Measurements from ENCODE around the gene IFIT1B. TPM values are rescaled to one million over a fixed set of nuclear protein-coding genes. Genes with fewer than 3 reads are reported as not detected.
"Not testable (repeated sequence)": the region's sequence is repeated elsewhere in the genome, so short reads cannot be mapped to it uniquely, and the experiment has no call there.

IFIT1B gene
- total RNA-seq, 1 experiment from 2014 or later = not detected

DNA sequence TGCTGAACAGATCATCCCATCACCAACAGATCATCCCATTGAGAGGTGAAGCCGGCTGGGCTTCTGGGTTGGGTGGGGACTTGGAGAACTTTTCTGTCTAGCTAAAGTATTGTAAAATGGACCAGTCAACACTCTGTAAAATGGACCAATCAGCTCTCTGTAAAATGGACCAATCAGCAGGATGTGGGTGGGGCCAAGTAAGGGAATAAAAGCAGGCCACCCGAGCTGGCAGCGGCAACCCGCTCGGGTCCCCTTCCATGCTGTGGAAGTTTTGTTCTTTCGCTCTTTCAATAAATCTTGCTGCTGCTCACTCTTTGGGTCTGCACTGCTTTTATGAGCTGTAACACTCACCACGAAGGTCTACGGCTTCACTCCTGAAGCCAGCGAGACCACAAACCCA, 28.3 kb downstream of the IFIT1B start:
- H3K36me3 Mint-ChIP-seq = peaks cover 11% of the 10 kb centered on the region
- H3K9me3 Mint-ChIP-seq = peaks cover 22% of the 10 kb centered on the region
- TF ChIP-seq NFYB (CRISPR knock-in tag; conservative IDR thresholded peaks at IDR 0.05; ENCODE audit: low read depth) = peak; percentile 44; the same call in 1 of the 2 replicates
- H3K4me1 Mint-ChIP-seq; H3K4me3 Mint-ChIP-seq; DNase-seq (ENCODE audit: low spot score); H3K27me3 Mint-ChIP-seq (ENCODE audit: low read depth); ATAC-seq; POLR2A ChIA-PET; H3K27ac Mint-ChIP-seq: not testable (repeated sequence)
- CTCF ChIA-PET = interaction anchor here (0.6 kb wide), 1 partner anchor 28 kb away, joined by 3 read pairs; no protein-coding TSS in a partner anchor

DNA sequence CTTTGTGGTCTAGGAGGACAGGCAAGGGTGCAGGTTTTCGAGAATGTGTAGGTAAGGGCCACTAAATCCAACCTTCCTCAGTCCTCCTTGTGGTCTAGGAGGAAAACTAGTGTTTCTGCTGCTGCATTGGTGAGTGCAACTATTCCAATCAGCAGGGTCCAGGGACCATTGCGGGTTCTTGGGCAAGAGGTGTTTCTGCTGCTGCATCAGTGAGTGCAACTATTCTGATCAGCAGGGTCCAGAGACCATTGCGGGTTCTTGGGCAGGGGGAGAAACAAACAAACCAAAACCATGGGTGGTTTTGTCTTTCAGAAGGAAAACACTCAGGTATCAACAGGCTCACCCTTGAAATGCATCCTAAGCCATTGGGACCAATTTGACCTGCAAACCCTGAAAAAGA, 29.9 kb downstream of the IFIT1B start:
- H3K4me1 Mint-ChIP-seq, POLR2A ChIA-PET: not testable (repeated sequence)

GRCh38 chr10:89409282-89409681, 31.4 kb downstream of the IFIT1B start:
- H3K27me3 Mint-ChIP-seq (ENCODE audit: low read depth); H3K4me3 Mint-ChIP-seq; CTCF ChIA-PET; ATAC-seq; POLR2A ChIA-PET; DNase-seq (ENCODE audit: low spot score); H3K4me1 Mint-ChIP-seq; H3K27ac Mint-ChIP-seq: not testable (repeated sequence)
- Mint-ChIP-seq H3K36me3 (peaks cover 22% of the 10 kb centered on the region), H3K9me3 (peaks cover 37% of the 10 kb centered on the region)

More for the DNA sequence above, 29.9 kb downstream of the IFIT1B start:
- DNase-seq (ENCODE audit: low spot score); H3K27ac Mint-ChIP-seq; H3K27me3 Mint-ChIP-seq (ENCODE audit: low read depth); ATAC-seq; CTCF ChIA-PET; H3K4me3 Mint-ChIP-seq: not testable (repeated sequence)
- Mint-ChIP-seq H3K36me3 (peaks cover 22% of the 10 kb centered on the region), H3K9me3 (peaks cover 37% of the 10 kb centered on the region)

- CTCF ChIA-PET, POLR2A ChIA-PET: not testable (repeated sequence)
Observed at GRCh38 chr10:89410551-89410950, 32.7 kb downstream of the IFIT1B start.

GRCh38 chr10:89411135-89411534, 33.3 kb downstream of the IFIT1B start:
- CTCF ChIA-PET; POLR2A ChIA-PET; H3K4me3 Mint-ChIP-seq; DNase-seq (ENCODE audit: low spot score); H3K27ac Mint-ChIP-seq; ATAC-seq: not testable (repeated sequence)
- Mint-ChIP-seq H3K4me1 (peaks cover 11% of the 10 kb centered on the region), H3K27me3 (ENCODE audit: low read depth) (peaks cover 22% of the 10 kb centered on the region), H3K9me3 (peaks cover 33% of the 10 kb centered on the region), H3K36me3 (peaks cover 22% of the 10 kb centered on the region)

More at GRCh38 chr10:89410551-89410950, 32.7 kb downstream of the IFIT1B start:
- not testable (repeated sequence) for H3K4me3 Mint-ChIP-seq; ATAC-seq; DNase-seq (ENCODE audit: low spot score); H3K27ac Mint-ChIP-seq
- Mint-ChIP-seq H3K27me3 (ENCODE audit: low read depth) (peaks cover 17% of the 10 kb centered on the region), H3K36me3 (peaks cover 22% of the 10 kb centered on the region), H3K4me1 (peaks cover 11% of the 10 kb centered on the region), H3K9me3 (peaks cover 37% of the 10 kb centered on the region)

DNA sequence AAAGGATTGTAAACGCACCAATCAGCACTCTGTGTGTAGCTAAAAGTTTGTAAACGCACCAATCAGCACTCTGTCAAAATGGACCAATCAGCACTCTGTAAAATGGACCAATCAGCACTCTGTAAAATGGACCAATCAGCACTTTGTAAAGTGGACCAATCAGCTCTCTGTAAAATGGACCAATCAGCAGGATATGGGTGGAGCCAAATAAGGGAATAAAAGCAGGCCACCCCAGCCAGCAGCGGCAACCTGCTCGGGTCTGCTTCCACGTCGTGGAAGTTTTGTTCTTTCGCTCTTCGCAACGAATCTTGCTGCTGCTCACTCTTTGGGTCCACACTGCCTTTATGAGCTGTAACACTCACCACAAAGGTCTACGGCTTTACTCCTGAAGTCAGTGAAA, 34.4 kb downstream of the IFIT1B start:
- peak; percentile 30; the same call in 1 of the 2 replicates for TF ChIP-seq NFYB (CRISPR knock-in tag; conservative IDR thresholded peaks at IDR 0.05; ENCODE audit: low read depth)
- H3K36me3 Mint-ChIP-seq = peaks cover 15% of the 10 kb centered on the region
- H3K27ac Mint-ChIP-seq; ATAC-seq; H3K4me3 Mint-ChIP-seq; CTCF ChIA-PET; DNase-seq (ENCODE audit: low spot score): not testable (repeated sequence)
- H3K4me1 Mint-ChIP-seq = peaks cover 11% of the 10 kb centered on the region
- peaks cover 27% of the 10 kb centered on the region for H3K27me3 Mint-ChIP-seq (ENCODE audit: low read depth)
- POLR2A ChIA-PET = interaction anchor here (0.6 kb wide), 1 partner anchor 675 kb away, joined by 3 read pairs; no protein-coding TSS in a partner anchor
- peaks cover 22% of the 10 kb centered on the region for H3K9me3 Mint-ChIP-seq

DNA sequence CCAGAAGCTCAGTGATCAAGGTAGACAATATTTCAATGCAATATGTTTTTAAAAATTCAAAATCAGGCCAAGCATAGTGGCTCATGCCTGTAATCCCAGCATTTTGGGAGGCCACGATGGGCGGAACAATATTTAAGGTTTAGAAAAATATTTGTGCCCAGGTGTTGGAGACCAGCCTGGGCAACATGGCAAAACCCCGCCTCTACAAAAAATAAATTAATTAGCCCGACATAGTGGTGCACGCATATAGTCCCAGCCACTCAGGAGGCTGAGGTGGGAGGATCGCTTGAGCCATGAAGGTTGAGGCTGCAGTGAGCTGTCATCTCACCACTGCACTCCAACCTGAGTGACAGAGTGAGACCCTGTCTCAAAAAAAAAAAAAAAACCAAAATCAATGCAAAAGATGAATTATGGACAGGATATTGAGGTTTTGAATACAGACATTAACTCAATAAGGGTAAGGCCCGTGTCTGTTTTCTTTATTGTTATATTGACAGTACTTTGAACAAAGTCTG, 35.6 kb downstream of the IFIT1B start:
- CTCF ChIA-PET = interaction anchor here (1.4 to 2.3 kb wide), 2 partner anchors 20 to 149 kb away, joined by 3 to 5 read pairs; no protein-coding TSS in a partner anchor
- ATAC-seq = no peak
- H3K27me3 Mint-ChIP-seq (ENCODE audit: low read depth) = peaks cover 27% of the 10 kb centered on the region
- POLR2A ChIA-PET = no interaction called here
- TF ChIP-seq IRF2 (CRISPR knock-in tag; IDR thresholded peaks at IDR 0.05; ENCODE audit: borderline replicate concordance, low read depth) = no peak
- no peak for TF ChIP-seq ZNF121 (CRISPR knock-in tag; IDR thresholded peaks at IDR 0.05)
- no peak overlapping the region for H3K27ac Mint-ChIP-seq
- peaks cover 13% of the 10 kb centered on the region for H3K36me3 Mint-ChIP-seq
- H3K9me3 Mint-ChIP-seq = peaks cover 19% of the 10 kb centered on the region
- peaks cover 18% of the 10 kb centered on the region for H3K4me1 Mint-ChIP-seq
- no peak for DNase-seq (ENCODE audit: low spot score)
- H3K4me3 Mint-ChIP-seq = peak overlapping the region; percentile 97

DNA sequence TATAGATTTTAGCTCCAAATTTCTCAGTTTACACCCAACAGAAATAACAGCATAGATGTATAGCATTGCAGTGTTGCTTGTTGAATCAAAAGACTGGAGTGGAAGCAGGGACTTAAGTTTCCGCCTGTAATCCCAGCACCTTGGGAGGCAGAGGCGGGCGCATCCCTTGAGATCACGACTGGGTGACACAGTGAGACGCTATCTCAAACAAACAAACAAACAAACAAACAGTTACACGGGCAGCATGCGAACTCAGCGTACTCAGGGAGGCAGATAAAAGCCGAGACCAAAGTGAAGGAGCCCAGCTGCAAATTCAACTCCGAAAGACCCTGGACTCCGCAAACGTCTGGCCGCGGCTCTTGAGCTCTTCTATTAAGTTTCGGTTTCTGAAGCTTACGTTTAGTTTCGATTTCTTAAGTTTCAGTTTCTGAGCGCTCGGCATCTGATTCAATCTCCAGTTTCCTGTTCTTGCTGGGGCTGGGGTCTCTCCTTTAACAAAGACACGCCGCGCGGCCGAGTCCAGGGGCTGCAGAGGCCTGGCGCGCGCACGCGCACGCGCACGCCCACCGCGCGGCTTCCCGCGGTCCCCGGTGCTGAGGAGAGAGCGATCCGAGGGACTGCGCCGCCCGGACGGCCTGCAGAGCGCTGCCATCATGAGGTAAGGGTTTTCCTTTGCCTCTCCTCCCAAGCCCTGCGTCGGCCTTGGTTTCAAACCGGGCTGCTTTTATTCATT, 36.5 kb downstream of the IFIT1B start, which contains the start of gene IFIT5:
Gene IFIT5 (plus strand): TSS at position 423 of the 733 bp plus-strand sequence. CDS start 231 bp downstream, at position 654.
- Mint-ChIP-seq H3K4me3 (peak within 1 kb of the TSS; percentile 97), H3K4me1 (peaks cover 22% of the 10 kb centered on the region)
- peak; percentile 72 for DNase-seq (ENCODE audit: low spot score)

More for the DNA sequence above, 36.5 kb downstream of the IFIT1B start, which contains the start of gene IFIT5:
- H3K9me3 Mint-ChIP-seq = peaks cover 14% of the 10 kb centered on the region
- peak; percentile 83 for ATAC-seq
- H3K27me3 Mint-ChIP-seq (ENCODE audit: low read depth) = peaks cover 27% of the 10 kb centered on the region
- peak within 1 kb of the TSS; percentile 94 for H3K27ac Mint-ChIP-seq
- peaks cover 11% of the 10 kb centered on the region for H3K36me3 Mint-ChIP-seq
- no peak for TF ChIP-seq SOX15 (CRISPR knock-in tag; IDR thresholded peaks at IDR 0.05)
- TF ChIP-seq CREM (CRISPR knock-in tag; IDR thresholded peaks at IDR 0.05) = 0 out of 2 replicates have a peak, but pooled peaks have one; percentile 49
- 0 out of 2 replicates have a peak, but pooled peaks have one; percentile 61 for TF ChIP-seq TEAD1 (CRISPR knock-in tag; IDR thresholded peaks at IDR 0.05)
- no peak for TF ChIP-seq ZNF416 (CRISPR knock-in tag; IDR thresholded peaks at IDR 0.05)
- 0 out of 2 replicates have a peak, but pooled peaks have one; percentile 38 for TF ChIP-seq KAT7 (CRISPR knock-in tag; IDR thresholded peaks at IDR 0.05; ENCODE audit: borderline replicate concordance)
- TF ChIP-seq ZNF317 (CRISPR knock-in tag; IDR thresholded peaks at IDR 0.05; ENCODE audit: borderline replicate concordance, low read depth) = 0 out of 2 replicates have a peak, but pooled peaks have one; percentile 3
- ChIA-PET CTCF (interaction anchor here (0.7 to 2.3 kb wide), 4 partner anchors 21 to 686 kb away, joined by 3 to 5 read pairs (median 3); no protein-coding TSS in a partner anchor), POLR2A (interaction anchor here (1.0 kb wide), 1 partner anchor 51 kb away, joined by 3 read pairs; no protein-coding TSS in a partner anchor)

Data from WTC11 (cell line).